Rectal smooth muscle tissue (tissue), 1 donor: ENCODE measurements around the gene MPZL1.
"Not testable (repeated sequence)": the region's sequence is repeated elsewhere in the genome, so short reads cannot be mapped to it uniquely, and the experiment has no call there.

Experiments
- H3K27ac ChIP-seq: one replicate; pipeline ENCODE4 v1.7.0; 2013; ENCODE audit warnings: low read depth, low read length, inconsistent platforms
- H3K27me3 ChIP-seq: one replicate; pipeline ENCODE4 v1.7.0; 2013; ENCODE audit warnings: low read length; ENCODE audit not compliant: control insufficient read depth, insufficient read depth
- H3K36me3 ChIP-seq: one replicate; pipeline ENCODE4 v1.7.0; 2013; ENCODE audit warnings: low read length; ENCODE audit not compliant: control insufficient read depth, insufficient read depth
- H3K4me1 ChIP-seq: one replicate; pipeline ENCODE4 v1.7.0; 2013; ENCODE audit warnings: low read length; ENCODE audit not compliant: control insufficient read depth, insufficient read depth
- H3K4me3 ChIP-seq: one replicate; pipeline ENCODE4 v1.7.0; 2013; ENCODE audit warnings: low read length
- H3K9ac ChIP-seq: one replicate; pipeline ENCODE4 v1.7.0; 2013; ENCODE audit warnings: low read length

MPZL1 gene

GRCh38 chr1:167728818-167729410, 7.1 kb downstream of the MPZL1 start:
- H3K27me3 ChIP-seq, result no peaks in the 10 kb centered on the region
- no peak overlapping the region for H3K4me3 ChIP-seq
- no peak overlapping the region for H3K27ac ChIP-seq
- H3K36me3 ChIP-seq, result peaks cover 4% of the 10 kb centered on the region
- H3K4me1 ChIP-seq, result peaks cover 1% of the 10 kb centered on the region
- no peak overlapping the region for H3K9ac ChIP-seq

DNA sequence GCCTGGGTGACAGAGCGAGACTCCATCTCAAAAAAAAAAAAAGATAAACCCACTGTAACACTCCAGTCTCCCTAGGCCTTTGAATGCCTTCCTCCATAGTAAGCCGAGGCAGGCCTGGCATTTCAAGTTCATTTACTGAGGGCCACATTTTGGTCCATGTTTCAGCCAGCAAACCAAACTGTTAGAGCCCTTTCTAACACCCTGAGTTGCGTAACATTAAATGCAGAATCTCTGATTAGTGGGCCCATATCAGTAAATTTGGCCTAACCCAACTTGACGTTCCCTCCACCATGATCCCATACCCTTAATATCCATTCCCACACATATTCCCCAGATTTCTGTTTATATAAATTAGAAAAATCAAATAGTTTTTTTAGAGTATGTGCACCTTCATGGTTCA, 12.4 kb downstream of the MPZL1 start:
- H3K27me3 ChIP-seq, result no peaks in the 10 kb centered on the region
- H3K4me3 ChIP-seq, result no peak overlapping the region
- H3K36me3 ChIP-seq, result peaks cover 4% of the 10 kb centered on the region
- H3K27ac ChIP-seq, result no peak overlapping the region
- H3K9ac ChIP-seq, result no peak overlapping the region
- no peaks in the 10 kb centered on the region for H3K4me1 ChIP-seq

DNA sequence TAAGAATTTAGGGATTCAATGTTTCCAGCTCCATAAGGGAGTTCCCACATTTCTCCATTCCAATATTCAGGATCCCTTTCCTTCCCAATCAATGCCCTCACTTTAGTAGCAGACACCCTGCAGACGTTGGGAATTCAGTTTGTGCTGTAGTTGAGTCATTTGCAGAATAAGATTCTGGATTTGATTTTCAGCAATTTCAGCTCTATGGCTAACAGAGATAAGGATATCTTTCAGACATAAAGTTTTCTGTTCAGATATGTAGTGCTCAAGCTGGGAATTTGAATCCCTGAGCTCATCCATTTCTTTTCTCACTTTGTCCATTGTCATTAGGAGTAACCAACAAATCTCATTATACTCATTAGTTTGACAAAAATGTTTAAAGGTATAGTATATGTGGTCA, 13.1 kb downstream of the MPZL1 start:
- peaks cover 4% of the 10 kb centered on the region for H3K36me3 ChIP-seq
- no peak overlapping the region for H3K4me3 ChIP-seq
- H3K27ac ChIP-seq, result no peak overlapping the region
- H3K4me1 ChIP-seq, result peaks cover 2% of the 10 kb centered on the region
- H3K9ac ChIP-seq, result no peak overlapping the region
- no peaks in the 10 kb centered on the region for H3K27me3 ChIP-seq

DNA sequence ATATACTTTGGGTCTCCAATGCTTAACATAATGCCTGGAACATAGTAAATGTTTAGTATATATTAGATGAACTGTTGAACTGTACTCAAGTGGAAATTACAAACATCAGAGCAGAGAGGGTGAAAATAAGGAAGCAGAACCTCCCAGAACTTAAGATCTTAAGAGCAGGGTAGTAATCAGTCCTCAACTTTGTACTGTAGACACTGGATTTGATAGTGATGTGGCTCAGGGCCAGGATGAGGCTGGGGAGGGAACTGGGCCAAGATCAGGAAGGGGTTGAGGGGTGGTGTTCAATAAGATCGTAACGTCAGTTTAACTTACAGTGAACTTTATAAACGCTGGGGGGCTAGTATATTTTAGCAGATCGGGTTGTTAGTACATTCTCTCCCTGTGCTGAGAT, 15.4 kb downstream of the MPZL1 start:
- Histone ChIP-seq H3K9ac (no peak overlapping the region), H3K4me1 (peaks cover 2% of the 10 kb centered on the region), H3K27ac (no peak overlapping the region), H3K27me3 (no peaks in the 10 kb centered on the region), H3K36me3 (no peaks in the 10 kb centered on the region), H3K4me3 (no peak overlapping the region)

GRCh38 chr1:167738158-167738557, 16.4 kb downstream of the MPZL1 start:
- Histone ChIP-seq H3K4me3 (no peak overlapping the region), H3K9ac (no peak overlapping the region), H3K36me3 (no peaks in the 10 kb centered on the region), H3K4me1 (peaks cover 2% of the 10 kb centered on the region), H3K27me3 (no peaks in the 10 kb centered on the region), H3K27ac (no peak overlapping the region)

DNA sequence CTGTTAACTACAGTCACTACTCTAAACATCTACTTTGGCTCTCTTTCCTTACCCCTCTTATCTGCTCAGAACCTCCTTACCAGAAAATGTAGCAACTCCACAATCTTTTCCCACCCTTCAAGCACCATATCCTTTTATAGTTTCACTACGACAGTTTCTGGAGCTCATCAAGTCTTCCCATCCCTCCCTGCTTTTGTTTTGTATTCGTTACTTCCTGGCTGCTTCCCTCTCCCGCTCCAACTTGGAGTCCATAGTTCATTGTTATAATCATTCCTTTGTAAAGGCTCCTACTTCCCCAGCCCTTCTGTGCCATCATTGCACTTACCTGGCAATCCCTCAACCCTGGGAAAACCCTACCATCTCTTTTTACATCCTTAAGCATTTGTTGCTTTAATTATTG, 18.0 kb downstream of the MPZL1 start:
- Histone ChIP-seq H3K36me3 (no peaks in the 10 kb centered on the region), H3K4me3 (no peak overlapping the region), H3K4me1 (peaks cover 2% of the 10 kb centered on the region), H3K9ac (no peak overlapping the region), H3K27me3 (no peaks in the 10 kb centered on the region), H3K27ac (peak overlapping the region; percentile 28)

DNA sequence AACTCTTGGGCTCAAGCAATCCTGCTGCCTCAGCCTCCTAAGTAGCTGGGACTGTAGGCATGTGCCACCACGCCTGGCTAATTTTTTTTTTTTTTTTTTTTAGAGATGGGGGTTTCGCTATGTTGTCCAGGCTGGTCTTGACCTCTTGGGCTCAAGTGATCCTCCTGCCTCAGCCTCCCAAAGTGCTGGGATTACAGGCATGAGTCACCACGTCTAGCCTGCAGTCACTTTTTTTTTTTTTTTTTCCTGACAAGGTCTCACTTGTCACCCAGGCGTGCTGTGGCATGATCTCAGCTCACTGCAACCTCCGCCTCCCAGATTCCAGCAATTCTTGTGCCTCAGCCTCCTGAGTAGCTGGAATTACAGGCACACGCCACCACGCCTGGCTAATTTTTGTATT, 19.3 kb downstream of the MPZL1 start:
- H3K27ac ChIP-seq, H3K9ac ChIP-seq, H3K4me1 ChIP-seq, H3K27me3 ChIP-seq, H3K36me3 ChIP-seq, H3K4me3 ChIP-seq: not testable (repeated sequence)

DNA sequence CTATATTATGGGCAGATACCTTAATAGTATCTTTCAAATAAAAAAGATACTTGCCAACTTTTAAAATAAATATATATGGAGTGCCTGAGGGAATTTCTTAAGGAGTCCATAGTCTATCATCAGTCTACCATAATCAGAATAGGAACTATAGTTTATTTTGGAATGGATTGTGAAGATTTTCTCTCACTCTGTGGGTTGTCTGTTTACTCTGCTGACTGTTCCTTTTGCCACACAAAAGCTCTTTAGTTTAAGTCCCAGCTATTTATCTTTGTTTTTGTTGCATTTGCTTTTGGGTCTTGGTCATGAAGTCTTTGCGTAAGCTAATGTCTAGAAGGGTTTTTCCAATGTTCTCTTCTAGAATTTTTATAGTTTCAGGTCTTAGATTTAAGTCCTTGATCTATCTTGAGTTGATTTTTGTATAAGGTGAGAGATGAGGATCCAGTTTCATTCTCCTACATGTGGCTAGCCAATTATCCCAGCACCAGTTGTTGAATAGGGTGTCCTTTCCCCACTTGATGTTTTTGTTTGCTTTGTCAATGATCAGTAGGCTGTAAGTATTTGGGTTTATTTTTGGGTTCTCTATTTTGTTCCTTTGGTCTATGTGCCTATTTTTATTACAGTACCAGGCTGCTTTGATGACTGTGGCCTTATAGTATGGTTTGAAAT, 20.7 kb downstream of the MPZL1 start:
- H3K27me3 ChIP-seq, H3K4me3 ChIP-seq, H3K9ac ChIP-seq, H3K4me1 ChIP-seq, H3K27ac ChIP-seq, H3K36me3 ChIP-seq: not testable (repeated sequence)

DNA sequence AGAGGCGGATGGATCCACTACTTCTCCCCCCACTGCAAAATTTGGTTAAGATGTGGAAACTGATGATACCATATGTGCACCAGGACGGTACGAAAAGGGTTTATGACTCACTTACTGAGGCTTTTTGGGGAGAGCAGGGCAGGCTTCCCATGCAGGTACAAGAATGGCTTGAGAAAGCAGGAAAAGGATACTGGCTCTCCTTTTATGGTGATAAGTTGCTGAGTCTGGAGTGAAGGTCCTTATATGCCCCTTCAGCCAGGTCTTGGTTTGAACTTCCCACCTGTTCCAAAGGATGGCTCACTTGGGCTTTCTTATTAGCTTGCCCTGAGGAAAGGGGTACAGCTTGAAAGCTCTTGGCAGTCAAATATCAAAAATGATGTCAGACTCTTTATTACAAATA, 23.1 kb downstream of the MPZL1 start:
- Histone ChIP-seq H3K4me3 (no peak overlapping the region), H3K27me3 (no peaks in the 10 kb centered on the region), H3K36me3 (no peaks in the 10 kb centered on the region), H3K27ac (no peak overlapping the region), H3K9ac (no peak overlapping the region), H3K4me1 (peaks cover 9% of the 10 kb centered on the region)

DNA sequence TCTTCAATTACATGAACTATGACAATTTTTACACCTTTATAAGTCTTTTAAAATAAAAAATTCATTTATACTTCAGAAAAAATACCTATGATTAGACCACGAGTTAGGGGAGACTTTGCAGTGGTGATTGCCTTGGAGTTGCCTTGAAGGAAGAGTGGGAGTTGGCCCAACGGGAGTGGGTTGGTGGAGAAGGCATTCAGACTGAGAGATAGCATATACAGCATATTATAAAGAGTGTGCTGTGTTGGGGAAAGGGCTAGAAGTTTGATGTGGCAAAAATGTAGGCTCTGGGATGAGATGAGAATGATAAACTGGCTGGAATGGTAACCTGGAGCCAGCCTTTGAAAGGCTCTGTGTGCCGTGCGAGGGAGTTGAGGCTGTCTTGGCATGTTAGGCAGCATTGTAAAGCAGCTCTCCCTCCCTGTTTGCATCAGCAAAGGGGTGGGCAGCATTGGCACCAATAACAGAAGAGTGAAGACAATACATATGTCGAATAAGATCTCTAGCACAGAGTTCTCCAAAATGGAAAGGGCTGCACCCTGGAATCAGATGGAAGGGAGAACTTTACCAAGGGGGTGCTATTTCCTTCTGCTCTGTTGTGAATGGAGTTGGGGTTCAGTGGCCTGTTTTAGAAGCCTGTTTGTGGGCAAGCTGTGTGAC, 24.4 kb downstream of the MPZL1 start:
- Histone ChIP-seq H3K27ac (no peak overlapping the region), H3K27me3 (no peaks in the 10 kb centered on the region), H3K36me3 (no peaks in the 10 kb centered on the region), H3K4me3 (no peak overlapping the region), H3K4me1 (peaks cover 9% of the 10 kb centered on the region), H3K9ac (no peak overlapping the region)

DNA sequence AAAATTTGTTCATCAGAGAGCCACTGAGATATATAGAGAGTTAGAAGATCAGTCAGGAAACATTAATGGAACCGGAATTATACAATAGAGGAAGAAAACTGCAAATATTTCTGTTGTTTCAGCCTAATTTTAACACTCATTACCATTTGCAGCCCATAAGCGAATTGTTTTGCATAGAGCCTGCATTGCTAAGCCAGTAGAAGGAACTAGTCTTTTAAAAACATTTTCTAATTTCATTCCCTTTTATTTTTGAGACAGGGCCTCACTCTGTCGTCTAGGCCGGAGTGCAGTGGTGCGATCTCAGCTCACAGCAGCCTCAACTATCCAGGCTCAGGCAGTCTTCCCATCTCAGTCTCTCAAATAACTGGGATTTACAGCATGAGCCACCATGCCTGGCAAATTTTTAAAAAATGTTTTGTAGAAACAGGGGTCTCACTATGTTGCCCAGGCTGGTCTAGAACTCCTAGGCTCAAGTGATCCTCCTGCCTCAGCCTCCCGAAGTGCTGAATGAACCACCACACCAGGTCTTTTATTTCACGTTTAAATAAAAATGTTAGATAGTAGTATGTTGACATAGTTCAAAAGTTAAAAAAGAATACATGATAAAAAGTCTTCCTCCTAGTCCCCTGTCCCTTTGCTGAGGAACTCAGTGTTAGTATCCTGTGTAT, 25.3 kb downstream of the MPZL1 start:
- Histone ChIP-seq H3K27me3 (no peaks in the 10 kb centered on the region), H3K4me3 (no peak overlapping the region), H3K9ac (no peak overlapping the region), H3K36me3 (no peaks in the 10 kb centered on the region), H3K4me1 (peaks cover 9% of the 10 kb centered on the region), H3K27ac (no peak overlapping the region)

GRCh38 chr1:167747988-167748387, 26.2 kb downstream of the MPZL1 start:
- H3K4me1 ChIP-seq, result peaks cover 9% of the 10 kb centered on the region

More at GRCh38 chr1:167747988-167748387, 26.2 kb downstream of the MPZL1 start:
- Histone ChIP-seq H3K27me3 (no peaks in the 10 kb centered on the region), H3K27ac (no peak overlapping the region), H3K9ac (no peak overlapping the region), H3K4me3 (no peak overlapping the region), H3K36me3 (no peaks in the 10 kb centered on the region)
